Endometrial microvascular endothelial cells (primary cell): ENCODE data around the gene URM1. TPM values are rescaled to one million over a fixed set of nuclear protein-coding genes. Genes with fewer than 3 reads are reported as not detected.

Source experiments
- in situ Hi-C: cut with HindIII; loops from 2 replicates; pipeline ENCODE4 v1.10.0; 2017; ENCODE audit warnings: low sequenced_read_pairs, low pct_unique_long_range_greater_than_20kb; ENCODE audit errors: inconsistent ontology term
- total RNA-seq: library from RNA; depleted of rRNA; stranded (reverse); fragments of >200 nt; gene quantifications from one replicate; pipeline ENCODE4 v1.2.3, GENCODE V29; 2015; ENCODE audit errors: inconsistent ontology term

Gene URM1
- total RNA-seq, 1 donor from 2014 or later = 75.4 TPM

- in situ Hi-C loops = no loop called here
These were observed 11.1 kb downstream of the URM1 start for GRCh38 chr9:128382261-128382660.

DNA sequence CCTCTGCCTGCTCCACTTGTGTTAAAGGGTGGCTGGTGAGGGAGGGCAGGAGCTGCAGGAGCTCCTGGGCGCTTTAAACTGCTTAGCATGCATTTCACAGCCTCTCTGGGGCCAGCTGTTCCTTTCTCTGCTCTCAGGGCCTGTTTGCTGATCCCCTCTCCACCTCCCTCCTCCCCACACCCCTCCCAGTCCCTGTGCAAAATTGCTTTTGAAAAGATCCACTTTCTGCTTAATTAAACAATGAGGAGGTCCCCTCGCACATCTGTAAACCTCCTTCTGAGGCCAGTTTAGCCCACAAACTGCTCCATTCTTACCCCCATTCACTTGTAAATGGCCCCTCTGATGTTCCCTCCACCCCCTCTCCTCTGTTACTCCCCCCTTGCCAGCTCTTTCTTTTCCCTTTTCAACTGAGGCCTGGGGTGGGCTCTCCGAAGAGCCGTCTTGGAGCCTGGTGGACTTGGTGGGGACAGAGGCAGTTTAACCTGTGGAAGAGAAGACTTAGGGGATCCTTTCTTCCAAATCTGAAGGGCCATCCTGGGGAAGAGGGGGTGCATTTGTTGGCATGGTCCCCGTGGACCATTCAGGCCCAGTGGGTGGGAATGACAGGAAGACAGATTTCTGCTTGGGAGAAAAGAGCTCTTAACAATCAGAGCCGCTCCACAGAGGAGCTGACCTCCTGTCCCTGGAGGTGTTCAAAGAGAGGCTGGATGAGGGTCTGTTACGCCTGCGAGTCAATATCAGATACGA lies 12.0 kb downstream of the URM1 start:
- in situ Hi-C loops = no loop called here

GRCh38 chr9:128383791-128384190 lies 12.6 kb downstream of the URM1 start:
- in situ Hi-C loops = no loop called here

- in situ Hi-C loops = no loop called here
These were observed 13.8 kb downstream of the URM1 start for GRCh38 chr9:128384801-128385495.

DNA sequence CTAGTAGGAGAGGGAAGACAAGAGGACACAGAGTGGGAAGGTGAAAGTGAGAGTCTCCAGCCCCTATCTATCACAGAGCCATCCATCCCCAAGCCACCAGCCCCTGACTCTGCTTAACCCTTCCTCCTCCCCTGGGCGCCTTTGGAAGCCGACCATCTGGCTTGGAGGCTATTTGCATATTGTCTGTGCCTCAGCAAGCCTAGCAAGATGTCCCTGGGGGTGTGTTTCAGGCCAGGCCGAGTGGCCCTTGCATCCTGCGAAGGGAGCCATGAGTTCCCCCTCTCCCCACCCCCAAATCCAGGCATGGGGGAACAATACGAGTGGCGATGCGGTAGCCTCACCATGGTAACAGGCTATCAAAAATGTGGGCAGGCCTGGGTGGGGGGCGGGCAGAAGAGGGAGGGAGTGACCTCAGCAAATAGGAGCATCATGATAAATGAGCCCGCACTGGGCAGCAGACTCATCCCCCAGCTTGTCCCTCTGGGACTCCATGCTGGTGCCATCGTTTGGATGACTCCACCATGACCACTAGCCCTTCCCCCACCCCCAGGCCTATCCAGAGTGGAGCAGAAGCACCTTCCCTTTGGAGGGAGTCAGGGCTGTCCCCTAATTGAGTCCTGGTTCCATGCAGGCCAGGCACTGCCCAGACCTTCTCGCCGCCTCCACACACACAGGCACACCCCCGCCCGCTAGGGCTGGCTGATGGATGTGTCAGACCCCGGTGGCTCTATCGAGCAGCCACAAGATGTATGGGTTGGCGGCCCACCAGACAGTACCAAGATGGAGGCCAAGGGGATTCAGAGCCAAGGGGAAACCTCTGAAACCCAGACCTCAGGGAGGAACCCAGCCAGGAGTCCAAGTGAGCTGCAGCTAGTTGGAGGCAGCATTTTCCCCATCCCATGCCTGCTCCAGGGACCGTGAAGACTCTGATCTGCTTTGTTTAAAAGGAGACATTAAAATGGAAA lies 14.6 kb downstream of the URM1 start:
- in situ Hi-C loops = no loop called here

GRCh38 chr9:128388150-128388549 lies 17.0 kb downstream of the URM1 start:
- in situ Hi-C loops = no loop called here

- in situ Hi-C loops = no loop called here
These were observed 18.4 kb downstream of the URM1 start for GRCh38 chr9:128389395-128390149.

DNA sequence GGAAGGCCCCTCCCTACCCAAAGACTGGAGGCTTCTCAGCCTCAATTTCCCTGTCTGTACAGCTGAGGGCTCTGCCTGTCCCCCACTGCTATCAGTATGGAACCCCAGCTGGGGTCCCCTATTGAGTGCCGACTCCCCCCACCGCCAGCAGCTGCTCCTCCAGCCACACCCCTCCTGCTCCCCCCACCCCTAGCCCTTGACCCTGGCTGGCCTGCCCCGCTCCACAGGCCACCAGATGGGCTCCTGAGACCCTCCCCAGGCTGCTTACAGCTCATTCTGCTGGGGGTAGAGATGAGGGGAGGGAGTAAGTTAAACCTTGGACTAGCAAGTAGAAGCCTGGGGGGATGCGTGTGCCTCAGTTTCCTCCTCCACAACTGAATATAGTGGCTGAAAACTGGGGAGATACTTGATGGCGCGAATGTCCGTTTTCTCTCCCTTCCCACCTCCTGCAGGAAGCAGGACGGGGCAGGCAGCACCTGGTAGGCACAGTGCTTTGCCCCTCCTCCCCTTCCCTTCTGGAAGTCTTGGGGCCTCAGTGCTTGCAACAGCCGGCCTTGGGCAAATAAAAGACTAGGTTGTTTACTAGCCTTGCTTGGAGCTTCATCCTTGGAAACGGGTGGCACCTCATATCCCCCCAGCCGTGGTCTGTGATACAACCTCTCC lies 19.1 kb downstream of the URM1 start:
- in situ Hi-C loops = no loop called here

DNA sequence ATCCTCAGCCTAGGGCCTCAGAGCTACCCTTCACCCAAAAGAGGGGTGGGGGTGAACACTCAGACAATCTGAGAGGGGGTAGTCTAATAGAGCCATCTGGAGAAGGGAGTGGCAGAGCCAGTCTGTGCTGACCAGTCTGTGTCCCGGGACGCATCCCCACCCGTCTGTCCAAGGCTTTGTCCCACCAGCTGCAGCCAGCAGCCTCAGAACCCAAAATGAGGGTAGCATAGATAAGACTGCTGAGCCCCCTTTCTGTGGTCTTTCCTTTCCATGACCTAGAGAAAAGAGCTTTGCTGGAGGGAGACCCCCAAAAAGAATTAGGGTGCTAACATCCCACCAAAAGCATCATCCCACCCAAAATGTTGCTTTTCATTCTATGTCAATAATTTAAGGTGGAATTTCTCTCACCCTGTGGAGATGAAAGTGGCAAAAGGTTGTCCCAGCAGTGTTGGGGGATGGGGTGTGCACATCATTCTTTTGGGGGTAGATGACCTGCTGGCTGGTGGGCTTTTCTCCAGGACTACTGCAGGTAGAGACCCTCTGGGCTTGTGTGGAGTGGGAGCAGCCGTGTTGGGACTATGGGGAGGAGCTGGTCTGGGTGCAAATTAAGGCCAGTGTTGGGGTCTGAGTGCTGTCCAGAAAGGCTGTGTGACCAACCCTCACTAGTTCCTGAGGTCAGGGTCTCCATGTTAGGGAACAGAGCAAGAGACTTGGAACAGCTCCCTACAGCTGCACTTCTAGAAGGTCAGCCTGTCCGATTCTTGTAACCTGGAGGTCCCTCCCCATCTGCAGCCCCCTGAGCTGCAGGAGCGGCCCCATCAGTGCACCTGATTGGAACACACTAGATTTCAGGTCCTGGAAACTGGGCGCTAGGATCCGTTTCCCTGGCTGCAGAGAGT lies 19.9 kb downstream of the URM1 start:
- in situ Hi-C loops = no loop called here

- in situ Hi-C loops = no loop called here
These were observed 20.8 kb downstream of the URM1 start for GRCh38 chr9:128391956-128392301.

DNA sequence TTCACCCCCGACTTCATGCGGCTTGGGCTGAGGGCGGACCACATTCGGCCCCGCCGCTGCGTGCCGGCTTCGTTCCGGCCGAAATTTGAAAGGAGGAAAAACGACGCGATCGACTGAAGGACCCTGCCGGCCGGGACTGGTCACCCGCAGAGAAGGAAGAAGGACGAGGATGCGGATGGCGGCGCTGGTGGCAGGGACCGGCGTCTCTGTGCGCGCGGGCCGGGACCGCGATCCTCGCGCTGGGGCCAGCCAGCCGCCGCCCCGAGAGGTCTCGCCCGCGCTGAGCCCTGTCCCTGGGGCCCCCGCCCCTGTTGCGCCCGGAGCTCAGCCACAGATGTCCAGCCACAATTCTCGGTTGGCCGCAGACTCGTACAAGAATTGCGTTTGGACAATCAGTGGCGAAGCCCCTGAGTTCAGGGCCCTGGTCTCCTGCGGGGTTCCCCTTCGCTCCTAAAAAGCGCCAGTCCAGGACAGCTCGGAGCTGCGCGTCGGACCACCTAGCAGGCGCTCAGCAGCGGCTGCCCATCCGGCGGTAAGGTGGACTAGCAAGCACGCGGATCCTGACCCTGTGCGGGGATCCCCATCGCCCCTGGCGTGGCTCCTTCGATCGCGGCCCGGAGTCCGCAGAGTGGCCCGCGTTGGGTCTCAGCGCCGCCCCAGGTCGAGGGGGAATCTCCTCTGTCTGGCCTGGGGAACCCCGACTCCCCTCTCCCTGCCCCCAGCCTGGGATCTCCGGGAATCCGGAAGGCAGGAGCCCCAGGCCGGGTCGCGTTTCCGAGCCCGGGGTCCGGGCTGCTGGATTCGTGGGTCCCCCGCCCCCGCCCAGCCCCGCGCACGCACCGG lies 21.3 kb downstream of the URM1 start:
- in situ Hi-C loops = no loop called here

DNA sequence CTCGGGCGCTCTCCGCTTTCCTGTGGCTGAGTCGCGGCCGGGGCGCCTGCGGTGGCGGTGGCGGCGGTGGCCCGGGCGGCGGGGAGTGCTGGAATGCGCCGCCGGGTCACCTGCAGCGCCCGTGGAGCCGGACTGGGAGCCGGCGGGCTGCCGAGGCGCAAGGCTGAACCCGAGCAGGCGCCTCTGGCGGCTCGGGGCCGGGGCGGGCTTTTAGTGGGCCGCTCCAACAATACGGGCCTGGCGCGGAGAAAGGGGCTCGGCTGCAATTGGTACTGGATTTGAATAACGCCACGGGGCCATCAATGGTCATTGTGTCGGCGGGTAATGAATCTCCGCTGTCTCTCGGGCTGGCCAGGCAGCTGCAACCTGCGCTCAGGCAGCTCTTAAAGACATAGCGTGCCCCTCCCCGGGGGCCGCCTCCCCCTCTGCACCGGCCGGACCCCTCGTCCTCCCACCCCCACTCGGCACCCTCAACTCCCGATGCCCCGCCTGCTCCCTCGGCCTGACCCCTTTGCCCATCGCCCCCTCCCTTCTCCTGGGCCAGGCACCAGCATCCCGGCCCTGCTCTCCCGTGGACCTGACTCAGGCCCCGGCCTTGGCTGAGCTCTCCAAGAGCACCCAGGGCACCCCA lies 22.1 kb downstream of the URM1 start:
- in situ Hi-C loops = no loop called here

- in situ Hi-C loops = no loop called here
These were observed 22.8 kb downstream of the URM1 start for GRCh38 chr9:128393970-128394369.

DNA sequence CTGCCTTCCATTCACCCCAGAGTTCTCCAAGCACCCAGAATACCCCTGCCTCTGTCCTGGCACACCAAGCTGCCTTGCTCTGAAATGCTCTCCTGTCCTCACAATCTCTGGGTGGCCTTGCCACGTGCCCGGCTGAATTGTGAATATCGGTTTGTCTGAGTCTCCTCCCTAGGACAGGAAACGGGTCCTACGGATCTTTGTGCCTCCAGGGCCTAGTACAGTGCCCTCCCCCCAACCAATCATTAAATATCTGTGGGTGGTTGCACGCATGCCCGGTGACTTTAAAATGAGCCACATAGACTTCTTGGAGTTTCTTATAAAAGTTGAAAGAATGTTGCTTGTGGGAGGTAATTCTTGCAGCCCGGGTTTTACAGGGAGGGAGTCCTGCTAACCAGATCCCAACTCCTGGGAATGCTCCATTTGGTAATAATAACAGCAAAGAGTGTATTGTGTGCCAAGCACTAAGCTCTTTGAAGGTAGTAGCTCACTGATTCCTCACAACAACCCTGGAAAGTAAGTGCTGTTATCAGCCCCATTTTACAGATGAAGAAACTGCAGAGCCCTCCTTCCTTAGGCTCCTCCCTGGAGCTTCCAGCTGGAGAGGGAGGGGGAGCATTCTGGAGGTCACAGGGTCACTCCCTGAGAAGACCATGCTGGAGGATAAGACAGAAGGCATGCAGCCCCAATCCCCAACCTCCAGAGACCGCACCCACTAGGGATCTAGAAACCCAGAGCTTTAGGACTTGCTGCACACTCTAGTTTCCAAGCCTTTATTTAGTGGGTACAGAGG lies 23.4 kb downstream of the URM1 start:
- in situ Hi-C loops = no loop called here

- in situ Hi-C loops = no loop called here
These were observed 25.9 kb downstream of the URM1 start for GRCh38 chr9:128396970-128397613.
